NCI-H510A treated with DMSO at 0.1 percent for 48 hours (cell line): Measurements from ENCODE around the gene PLCD1.

Experiments
- DNase-seq: peaks from one replicate; lab custom pipeline; 2025; lab: John Stamatoyannopoulos, UW

PLCD1 gene

GRCh38 chr3:37964146-37964545, 65.3 kb downstream of the PLCD1 start:
- DNase-seq = no peak

GRCh38 chr3:37963635-37964034, 65.8 kb downstream of the PLCD1 start:
- DNase-seq = no peak

- DNase-seq = no peak
Measured at GRCh38 chr3:37963016-37963415, 66.4 kb downstream of the PLCD1 start.

GRCh38 chr3:37961622-37962431, 67.6 kb downstream of the PLCD1 start:
- no peak for DNase-seq

- DNase-seq = no peak
Measured at GRCh38 chr3:37957539-37957936, 71.9 kb downstream of the PLCD1 start.
